ENCODE results near the gene PDPK1. TPM values are rescaled to one million over a fixed set of nuclear protein-coding genes. Genes with fewer than 3 reads are reported as not detected.

PDPK1 gene
- total and polyA plus RNA-seq, 4 donors: 12.1 to 28.1 (median 18.2) TPM

GRCh38 chr16:2528161-2529060 lies 9.4 kb upstream of the PDPK1 start:
- no peak overlapping the region for H3K9ac ChIP-seq (ENCODE audit: low read depth in 1 of 2, low read length in 2 of 2)
- H3K36me3 ChIP-seq (ENCODE audit: control insufficient read depth in 4 of 4, insufficient read depth in 3 of 4, low read depth in 1 of 4, low read length in 3 of 4): peaks cover 0 to 7% (median under 1%) of the 10 kb centered on the region in 4 donors
- no peak overlapping the region for H3K4me3 ChIP-seq (ENCODE audit: low read depth in 1 of 3, low read length in 3 of 3)
- WGBS: 92% methylated on average over 36 of the region's 36 CpGs
- H3K27me3 ChIP-seq (ENCODE audit: control insufficient read depth in 4 of 4, insufficient read depth in 4 of 4, low read length in 3 of 4): no peaks in the 10 kb centered on the region
- no peak overlapping the region for H3K27ac ChIP-seq (ENCODE audit: low read depth in 1 of 2, low read length in 2 of 2)
- DNase-seq (ENCODE audit: low spot score): no peak
- peaks cover 21 to 52% (median 38%) of the 10 kb centered on the region in 4 donors for H3K4me1 ChIP-seq (ENCODE audit: control insufficient read depth in 4 of 4, insufficient read depth in 4 of 4, low read length in 3 of 4)
- H3K9me3 ChIP-seq (ENCODE audit: control insufficient read depth in 4 of 4, low read length in 3 of 4): no peaks in the 10 kb centered on the region
- TF ChIP-seq HNF4G (IDR thresholded peaks at IDR 0.05) (no peak), RAD21 (IDR thresholded peaks at IDR 0.05) (no peak), FOXA1 (IDR thresholded peaks at IDR 0.05) (no peak), REST (IDR thresholded peaks at IDR 0.05) (no peak), JUND (IDR thresholded peaks at IDR 0.05) (no peak), ZBTB33 (IDR thresholded peaks at IDR 0.05) (no peak), HNF4A (conservative IDR thresholded peaks at IDR 0.05) (no peak), GABPA (IDR thresholded peaks at IDR 0.05 in 1 of 2, conservative IDR thresholded peaks at IDR 0.05 in 1 of 2) (no peak), CTCF (IDR thresholded peaks at IDR 0.05; ENCODE audit: low read depth, low read length, missing input control) (no peak), TAF1 (conservative IDR thresholded peaks at IDR 0.05) (no peak), ATF3 (IDR thresholded peaks at IDR 0.05) (no peak), SP1 (IDR thresholded peaks at IDR 0.05) (no peak), NR2F2 (IDR thresholded peaks at IDR 0.05) (no peak), MAX (IDR thresholded peaks at IDR 0.05) (no peak), YY1 (IDR thresholded peaks at IDR 0.05) (no peak), RXRA (IDR thresholded peaks at IDR 0.05) (no peak), EGR1 (IDR thresholded peaks at IDR 0.05; ENCODE audit: low read depth in 2 of 2) (no peak), FOXA2 (IDR thresholded peaks at IDR 0.05) (no peak)
